ENCODE data around the gene SYCP3. TPM values are rescaled to one million over a fixed set of nuclear protein-coding genes. Genes with fewer than 3 reads are reported as not detected.

The SYCP3 gene
- total and polyA plus RNA-seq, 2 of the 13 experiments (the other 11 are each of a cell fraction or from before 2014, with no cell fraction given): not detected

GRCh38 chr12:101697930-101698799 is 41.1 kb downstream of the SYCP3 start (continued):
- TF ChIP-seq ZNF558 (CRISPR knock-in tag; IDR thresholded peaks at IDR 0.05; ENCODE audit: borderline replicate concordance): no peak
- no peak for TF ChIP-seq RNF219 (CRISPR knock-in tag; IDR thresholded peaks at IDR 0.05)
- TF ChIP-seq IKZF5 (CRISPR knock-in tag; IDR thresholded peaks at IDR 0.05): no peak
- no peak for TF ChIP-seq ZFP90 (CRISPR knock-in tag; IDR thresholded peaks at IDR 0.05; ENCODE audit: borderline replicate concordance)
- TF ChIP-seq ZNF598 (CRISPR knock-in tag; IDR thresholded peaks at IDR 0.05; ENCODE audit: borderline replicate concordance): no peak; the same call in 1 of the 2 replicates
- TF ChIP-seq ZNF773 (CRISPR knock-in tag; IDR thresholded peaks at IDR 0.05; ENCODE audit: borderline replicate concordance): no peak
- no peak for TF ChIP-seq KMT2B (CRISPR knock-in tag; IDR thresholded peaks at IDR 0.05)
- TF ChIP-seq ASH2L (IDR thresholded peaks at IDR 0.05; ENCODE audit: insufficient read length, low read depth, low read length): no peak
- TF ChIP-seq ZNF580 (CRISPR knock-in tag; IDR thresholded peaks at IDR 0.05; ENCODE audit: borderline replicate concordance, low read depth): no peak
- no peak for TF ChIP-seq KLF16 (CRISPR knock-in tag; IDR thresholded peaks at IDR 0.05)
- TF ChIP-seq HOXA3 (CRISPR knock-in tag; IDR thresholded peaks at IDR 0.05): peak; percentile 40; the same call in 1 of the 2 replicates
- TF ChIP-seq SYNCRIP (IDR thresholded peaks at IDR 0.05; ENCODE audit: insufficient read depth, low read depth, low read length): no peak
- no peak for TF ChIP-seq ZFP36L2 (CRISPR knock-in tag; IDR thresholded peaks at IDR 0.05)
- no peak for TF ChIP-seq PAF1 (CRISPR knock-in tag; IDR thresholded peaks at IDR 0.05)
- TF ChIP-seq STAT6 (CRISPR knock-in tag; IDR thresholded peaks at IDR 0.05; ENCODE audit: borderline replicate concordance): no peak
- TF ChIP-seq TFDP2 (CRISPR knock-in tag; IDR thresholded peaks at IDR 0.05): no peak
- no peak for TF ChIP-seq ZNF549 (CRISPR knock-in tag; IDR thresholded peaks at IDR 0.05)
- no peak for TF ChIP-seq PRMT3 (CRISPR knock-in tag; IDR thresholded peaks at IDR 0.05; ENCODE audit: borderline replicate concordance, low read depth)
- TF ChIP-seq LCORL (IDR thresholded peaks at IDR 0.05): no peak
- no peak for TF ChIP-seq LCORL (CRISPR knock-in tag; IDR thresholded peaks at IDR 0.05)
- TF ChIP-seq ZNF607 (CRISPR knock-in tag; IDR thresholded peaks at IDR 0.05; ENCODE audit: borderline replicate concordance): no peak
- peak; percentile 52 for TF ChIP-seq ZMYM4 (CRISPR knock-in tag; IDR thresholded peaks at IDR 0.05)
- TF ChIP-seq NBN (conservative IDR thresholded peaks at IDR 0.05): no peak
